G401.6 (cell line): ENCODE results near the gene TAX1BP1.
"Not testable (repeated sequence)": the region's sequence is repeated elsewhere in the genome, so short reads cannot be mapped to it uniquely, and the experiment has no call there.

Source experiments
- FAIRE-seq: peaks from 2 replicates; lab custom pipeline; 2012; peaks lifted over from hg19 to GRCh38; lab: Jason Lieb, UNC

The TAX1BP1 gene

DNA sequence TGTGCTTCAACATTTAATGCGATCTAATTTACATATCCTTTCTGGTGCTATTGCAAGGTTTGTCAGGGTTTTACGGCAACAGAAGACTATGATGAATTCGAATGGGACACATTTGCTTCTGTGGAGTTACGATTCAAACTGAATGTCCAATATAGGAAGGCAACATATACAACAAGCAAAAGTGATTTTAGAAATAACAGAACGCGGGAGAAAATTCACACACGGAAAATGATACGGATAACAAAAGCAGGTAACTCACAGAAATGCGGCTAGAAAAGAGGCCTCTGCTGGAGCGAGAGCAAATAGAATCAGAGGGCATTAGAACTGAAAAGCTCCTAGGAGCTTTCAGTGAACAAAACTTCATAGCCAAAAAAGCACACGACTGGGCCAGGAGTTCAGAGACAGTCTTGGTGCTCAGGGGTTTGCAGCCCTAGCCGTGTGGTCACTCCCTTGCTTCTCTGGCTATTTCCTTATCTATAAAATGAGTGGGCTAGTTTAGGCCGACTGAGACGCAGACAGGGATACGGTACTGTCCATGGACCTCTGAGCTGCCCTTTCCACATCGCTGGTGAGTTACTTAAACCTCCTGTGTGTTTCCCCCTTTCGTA lies 557 bp upstream of the TAX1BP1 start:
- FAIRE-seq = peak; percentile 27

DNA sequence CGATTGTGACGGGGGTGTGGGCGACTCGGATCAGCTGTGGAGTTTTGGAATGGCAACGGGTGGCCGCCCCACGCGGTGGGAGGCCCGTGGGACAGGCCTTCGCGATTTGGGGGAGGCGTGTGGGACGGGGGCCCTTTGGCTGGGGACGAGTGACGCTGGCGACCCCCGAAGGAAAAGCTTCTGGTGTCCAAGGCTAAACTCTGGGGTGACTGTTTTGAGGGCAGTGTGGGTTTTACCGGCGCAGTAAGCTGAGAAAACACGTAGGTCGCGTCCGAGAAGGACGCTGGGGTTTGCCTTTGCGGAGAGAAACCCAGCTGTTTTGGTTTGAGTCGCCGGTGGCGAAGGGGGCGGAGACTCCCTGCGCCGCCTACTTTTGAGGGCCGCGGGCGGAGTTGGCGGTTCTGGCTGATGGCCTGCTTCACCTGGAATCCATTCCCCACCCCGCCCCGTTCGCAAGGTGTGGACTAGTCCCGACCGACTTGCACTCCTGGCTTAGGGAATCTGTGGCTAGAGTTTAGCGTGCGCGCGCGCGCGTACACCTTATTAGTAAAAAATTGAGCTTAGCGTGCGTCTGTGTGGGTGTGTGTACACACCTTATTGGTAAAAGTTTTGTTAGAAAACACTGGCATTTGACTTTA lies 606 bp downstream of the TAX1BP1 start:
- FAIRE-seq = peak; percentile 86

DNA sequence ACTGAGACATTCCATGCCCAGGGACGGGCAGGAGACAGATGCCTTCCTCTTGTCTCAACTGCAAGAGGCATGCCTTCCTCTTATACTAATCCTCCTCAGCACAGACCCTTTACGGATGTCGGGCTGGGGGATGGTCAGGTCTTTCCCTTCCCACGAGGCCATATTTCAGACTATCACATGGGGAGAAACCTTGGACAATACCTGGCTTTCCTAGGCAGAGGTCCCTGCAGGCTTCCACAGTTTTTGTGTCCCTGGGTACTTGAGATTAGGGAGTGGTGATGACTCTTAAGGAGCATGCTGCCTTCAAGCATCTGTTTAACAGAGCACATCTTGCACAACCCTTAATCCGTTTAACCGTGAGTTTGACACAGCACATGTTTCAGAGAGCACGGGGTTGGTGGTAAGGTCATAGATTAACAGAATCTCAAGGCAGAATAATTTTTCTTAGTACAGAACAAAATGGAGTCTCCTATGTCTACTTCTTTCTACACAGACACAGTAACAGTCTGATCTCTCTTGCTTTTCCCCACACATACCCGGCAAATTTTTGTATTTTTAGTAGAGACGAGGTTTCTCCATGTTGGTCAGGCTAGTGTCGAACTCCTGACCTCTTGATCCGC lies 2.2 kb downstream of the TAX1BP1 start:
- FAIRE-seq = not testable (repeated sequence)

DNA sequence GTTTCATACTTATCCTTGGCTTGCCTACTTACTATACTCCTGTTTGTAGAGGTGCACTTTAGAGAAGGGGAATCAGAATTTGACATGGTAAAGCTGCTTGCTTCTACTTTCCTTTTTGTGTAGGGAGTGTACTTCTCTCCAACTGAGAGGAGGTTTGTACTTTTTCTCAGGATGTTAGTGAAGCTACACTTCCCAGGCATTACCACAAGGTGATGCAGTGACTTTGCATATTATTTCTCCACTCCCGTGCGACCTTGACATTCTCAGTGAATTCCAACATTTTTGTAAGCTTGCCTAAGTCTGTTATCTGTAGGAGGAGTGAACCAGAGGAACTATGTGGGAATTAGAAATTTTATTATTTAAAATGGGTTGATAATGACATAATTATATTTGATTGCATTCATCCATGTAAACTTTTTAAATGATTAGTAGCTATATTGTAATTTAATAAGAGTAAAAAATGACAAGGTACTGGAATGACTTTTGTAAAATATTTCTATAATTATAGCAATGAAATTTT lies 5.2 kb downstream of the TAX1BP1 start:
- FAIRE-seq = peak; percentile 96

DNA sequence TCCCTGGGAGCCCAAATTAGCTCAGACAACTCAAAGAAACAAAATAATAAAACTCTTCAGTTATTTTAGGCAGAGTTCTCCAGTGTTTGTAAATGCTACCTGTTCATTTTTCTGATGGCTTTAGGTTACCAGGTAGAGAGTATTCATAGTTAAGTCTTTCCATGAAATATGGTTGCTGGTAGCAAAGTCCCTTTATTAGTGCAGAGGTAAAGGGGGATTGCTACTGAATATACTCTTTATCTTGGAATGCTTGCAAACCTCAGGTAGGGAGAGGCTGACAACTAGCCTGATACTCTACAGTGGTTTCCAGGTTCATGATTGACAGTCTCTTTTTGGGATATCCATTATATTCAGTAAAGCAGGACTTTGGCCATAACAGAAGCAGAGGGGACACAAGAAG lies 6.5 kb downstream of the TAX1BP1 start:
- FAIRE-seq = no peak

DNA sequence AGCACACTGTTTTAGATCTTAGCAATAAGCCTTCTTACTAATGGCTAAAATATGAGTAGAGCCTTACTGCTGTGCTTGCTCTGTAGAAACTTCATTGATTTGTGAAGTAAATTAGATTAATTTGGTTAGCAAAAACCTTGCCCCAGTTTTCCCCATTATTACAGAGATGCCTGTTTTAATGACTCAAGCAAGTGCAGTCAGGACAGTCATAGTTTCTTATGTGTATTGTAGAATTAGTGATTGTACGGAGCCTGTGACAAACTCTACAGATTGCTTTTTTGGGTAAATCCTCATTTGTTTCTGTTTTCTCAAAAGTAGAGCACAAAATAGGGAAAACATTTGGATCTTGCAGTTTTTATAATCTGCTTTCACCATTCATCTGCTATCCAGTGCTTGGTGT lies 7.0 kb downstream of the TAX1BP1 start:
- no peak for FAIRE-seq

DNA sequence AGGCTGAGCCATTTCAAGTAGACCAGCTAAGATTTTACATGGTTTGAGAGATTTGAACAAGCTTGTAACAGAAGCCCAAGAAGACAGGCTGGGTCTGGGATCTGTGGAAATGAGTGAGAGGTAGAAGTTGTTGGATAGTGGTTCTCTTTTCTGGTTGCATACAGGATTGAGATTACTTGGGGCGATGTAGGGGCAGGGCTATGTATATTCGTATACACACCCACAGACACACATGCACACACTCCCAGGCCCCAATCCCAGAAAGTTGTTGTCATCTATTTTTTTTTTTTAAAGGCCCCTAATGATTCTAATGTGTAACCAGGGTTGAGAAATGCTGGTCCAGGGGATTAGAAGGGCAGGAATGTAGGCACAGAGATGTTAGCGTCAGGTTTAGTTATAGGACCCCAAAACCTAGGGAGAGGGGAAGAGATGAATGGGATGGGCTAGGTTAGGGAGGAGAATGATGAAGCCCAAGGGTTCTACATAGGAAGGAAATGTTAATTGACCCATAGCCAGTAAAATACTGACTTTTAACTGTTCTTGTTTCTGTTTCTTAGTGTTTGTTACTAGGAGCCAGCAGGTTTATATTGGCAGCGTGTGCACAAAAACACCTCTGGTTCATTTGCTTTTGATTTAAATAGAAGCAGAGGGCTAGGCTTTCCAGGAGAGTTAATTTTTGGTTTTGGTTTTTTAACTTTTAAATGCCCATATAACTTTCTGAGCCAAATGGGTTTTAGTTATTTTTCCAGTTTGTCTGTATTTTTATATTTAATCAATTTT lies 7.8 kb downstream of the TAX1BP1 start:
- FAIRE-seq = no peak

DNA sequence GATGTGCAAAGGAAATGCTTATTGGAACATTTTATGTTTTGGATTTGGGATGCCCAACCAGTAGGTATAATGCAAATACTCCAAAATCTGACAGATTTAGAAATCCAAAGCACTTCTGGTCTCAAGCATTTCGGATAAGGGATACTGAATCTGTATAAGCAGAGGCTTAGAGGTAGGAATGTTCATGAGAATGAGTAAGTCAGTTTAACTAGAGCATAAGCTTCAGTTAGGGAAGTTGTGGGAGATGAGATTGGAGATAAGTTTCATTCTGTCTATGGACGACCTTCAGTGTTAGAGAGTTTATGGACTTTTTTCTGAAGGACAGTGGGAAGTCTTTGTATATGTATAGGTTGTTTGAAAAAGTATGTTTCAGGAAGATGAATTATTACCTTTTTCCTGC lies 10.4 kb downstream of the TAX1BP1 start:
- FAIRE-seq = no peak

DNA sequence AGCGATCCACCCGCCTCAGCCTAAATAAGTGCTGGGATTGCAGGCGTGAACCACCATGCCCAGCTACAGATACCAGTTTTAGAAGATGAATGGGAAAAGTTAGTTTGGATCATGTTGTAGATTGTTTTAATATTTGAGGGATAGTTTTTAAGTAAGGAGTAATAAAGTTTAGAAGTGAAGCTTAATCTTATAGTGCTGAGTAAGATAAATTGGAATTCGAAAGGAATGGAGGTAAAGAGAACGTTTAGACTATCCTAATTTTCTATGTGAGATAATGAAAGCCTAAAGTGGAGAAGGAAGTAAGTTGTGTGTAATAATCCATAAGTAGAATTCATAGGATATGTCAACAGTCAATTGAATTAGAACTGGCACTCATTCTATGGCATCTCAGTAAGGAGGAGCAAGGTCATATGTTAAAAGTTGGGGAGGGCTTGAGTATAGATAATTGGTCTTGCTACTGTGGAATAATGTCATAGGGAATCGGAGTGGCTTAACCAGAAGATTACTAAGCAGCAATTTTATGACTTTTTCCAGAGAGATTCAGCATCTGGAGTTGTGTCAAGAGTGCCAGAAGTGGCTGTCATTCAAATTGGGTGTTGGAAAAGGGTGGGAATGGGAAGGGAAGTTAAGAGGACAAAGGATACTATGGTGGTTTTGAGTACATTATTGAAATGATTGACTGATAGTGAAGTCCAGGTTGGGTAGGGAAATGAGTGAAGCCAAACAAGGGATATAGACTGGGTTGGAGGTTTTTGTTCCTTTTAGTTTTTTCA lies 12.1 kb downstream of the TAX1BP1 start:
- no peak for FAIRE-seq

DNA sequence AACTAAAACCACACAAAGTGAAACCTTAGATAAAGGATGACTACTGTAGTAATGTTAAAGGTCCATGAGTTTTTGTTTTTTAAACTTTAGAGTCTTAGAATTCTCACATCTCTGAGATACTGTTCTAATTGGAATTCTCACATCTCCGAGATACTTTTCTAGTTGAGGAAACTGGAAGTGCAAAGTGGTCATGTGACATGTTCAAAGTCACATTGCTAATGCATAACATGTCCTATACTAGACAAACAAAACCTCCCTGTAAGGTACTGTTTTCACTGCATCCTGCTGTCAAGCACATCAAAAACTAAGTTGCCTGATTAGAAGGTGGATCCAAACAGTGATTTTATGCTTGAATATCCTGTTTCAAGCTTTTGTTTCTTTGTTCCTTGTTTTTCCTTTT lies 13.9 kb downstream of the TAX1BP1 start:
- no peak for FAIRE-seq

DNA sequence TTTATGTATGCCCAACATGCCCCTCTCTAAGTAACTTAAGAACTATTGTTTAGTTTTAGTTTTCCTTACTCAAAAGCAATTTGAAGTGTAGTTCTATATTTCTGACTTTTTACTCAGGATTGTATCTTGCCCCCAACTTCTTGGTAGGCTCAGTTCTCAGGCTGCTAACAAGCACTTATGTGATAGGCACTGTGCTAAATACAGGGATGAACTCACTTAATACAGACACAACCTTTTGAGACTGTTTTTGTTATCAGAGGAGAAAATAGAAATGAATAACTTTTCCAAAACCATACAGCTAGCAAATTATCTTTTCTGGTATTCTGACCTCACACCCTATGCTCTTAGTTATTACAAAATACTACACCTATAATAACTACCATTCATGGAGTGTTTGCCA lies 16.3 kb downstream of the TAX1BP1 start:
- FAIRE-seq = no peak

DNA sequence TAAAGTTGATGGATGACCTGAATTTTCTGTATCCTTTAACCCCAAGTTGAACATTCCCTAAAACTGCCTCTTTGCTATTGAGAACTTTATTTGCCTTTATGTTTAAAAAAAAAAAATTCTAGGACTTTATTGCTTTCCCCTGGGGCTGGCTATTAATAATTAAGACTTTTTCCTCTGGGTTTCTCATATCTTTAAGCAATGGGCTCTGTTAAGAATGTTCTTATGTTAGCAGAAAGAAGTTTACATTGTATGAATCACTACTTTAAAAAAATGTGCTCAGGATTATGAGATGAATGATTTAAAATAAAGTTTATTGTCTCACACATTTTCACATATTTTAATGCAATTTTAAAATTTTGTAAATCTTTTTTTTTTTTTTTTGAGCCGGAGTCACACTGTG lies 19.5 kb downstream of the TAX1BP1 start:
- peak; percentile 45 for FAIRE-seq

DNA sequence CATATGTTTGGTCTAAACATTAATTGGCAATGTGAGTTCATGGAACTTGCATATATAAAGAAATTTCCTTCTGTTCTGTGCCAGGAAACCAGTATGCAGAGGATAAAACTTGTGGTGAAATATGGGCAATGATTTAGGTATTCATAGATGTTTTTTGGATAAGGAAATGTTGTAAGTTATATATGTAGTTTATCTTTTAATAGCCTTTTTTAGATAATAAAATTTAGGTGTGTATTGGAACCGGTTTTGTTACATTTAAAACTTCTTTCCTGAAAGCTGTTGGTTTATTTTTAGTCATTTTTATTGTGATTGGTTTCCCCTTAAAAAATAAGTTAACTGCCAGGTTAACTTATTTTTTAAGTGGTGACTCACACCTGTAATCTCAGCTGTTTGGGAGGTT lies 22.1 kb downstream of the TAX1BP1 start:
- FAIRE-seq = peak; percentile 46

DNA sequence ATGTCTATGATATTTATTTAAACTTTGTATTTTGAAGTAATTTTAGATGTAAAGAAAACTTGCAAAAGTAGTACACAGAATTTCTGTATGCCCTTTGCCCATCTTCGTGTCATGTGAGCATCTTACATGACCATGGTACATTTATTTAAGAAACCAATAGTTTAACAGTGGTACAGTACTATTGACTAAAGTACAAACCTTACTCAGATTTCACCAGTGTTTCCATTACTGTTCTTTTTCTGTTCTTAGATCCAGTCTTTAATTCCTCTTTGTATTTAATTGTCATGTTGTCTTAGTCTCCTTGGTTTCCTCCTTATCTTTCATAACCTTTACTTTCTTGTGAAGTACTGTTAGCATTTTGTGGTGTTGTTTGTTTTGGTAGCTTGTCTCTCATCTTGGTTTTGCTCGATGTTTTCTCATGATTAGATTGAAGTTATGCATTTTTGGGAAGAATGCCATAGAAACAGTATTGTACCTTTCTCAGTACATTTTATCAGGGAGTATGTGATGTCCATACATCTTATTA lies 24.1 kb downstream of the TAX1BP1 start:
- peak; percentile 53 for FAIRE-seq

DNA sequence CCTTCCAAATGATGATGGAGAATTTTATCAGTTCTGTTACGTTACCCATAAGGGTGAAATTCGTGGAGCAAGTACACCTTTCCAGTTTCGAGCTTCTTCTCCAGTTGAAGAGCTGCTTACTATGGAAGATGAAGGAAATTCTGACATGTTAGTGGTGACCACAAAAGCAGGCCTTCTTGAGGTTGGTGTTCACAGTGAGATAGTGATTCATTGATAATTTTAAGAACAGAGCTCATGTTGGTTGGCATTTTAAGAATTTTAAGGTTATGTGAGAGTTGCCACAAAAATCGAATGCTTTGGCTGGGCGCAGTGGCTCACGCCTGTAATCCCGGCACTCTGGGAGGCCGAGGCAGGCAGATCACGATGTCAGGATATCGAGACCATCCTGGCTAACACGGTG lies 25.9 kb downstream of the TAX1BP1 start:
- FAIRE-seq = no peak

DNA sequence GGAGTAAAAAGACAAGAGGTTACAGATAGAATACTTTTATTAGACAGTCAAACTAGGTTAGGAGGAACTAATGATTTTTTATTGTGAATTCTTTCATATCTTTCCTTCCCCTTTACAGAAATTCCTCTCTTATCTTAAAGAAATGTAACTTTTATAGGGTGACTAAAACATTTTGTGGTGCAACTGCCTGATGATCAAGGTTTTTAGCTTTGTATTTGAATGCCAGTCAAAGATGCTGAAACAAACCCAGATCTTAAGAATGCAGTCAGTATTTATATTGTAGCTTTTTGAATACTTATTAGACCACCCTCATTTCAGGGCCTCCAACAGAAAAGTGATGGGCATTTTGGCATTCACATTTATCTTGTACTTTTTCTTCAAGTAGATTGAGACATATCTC lies 27.4 kb downstream of the TAX1BP1 start:
- FAIRE-seq = no peak

DNA sequence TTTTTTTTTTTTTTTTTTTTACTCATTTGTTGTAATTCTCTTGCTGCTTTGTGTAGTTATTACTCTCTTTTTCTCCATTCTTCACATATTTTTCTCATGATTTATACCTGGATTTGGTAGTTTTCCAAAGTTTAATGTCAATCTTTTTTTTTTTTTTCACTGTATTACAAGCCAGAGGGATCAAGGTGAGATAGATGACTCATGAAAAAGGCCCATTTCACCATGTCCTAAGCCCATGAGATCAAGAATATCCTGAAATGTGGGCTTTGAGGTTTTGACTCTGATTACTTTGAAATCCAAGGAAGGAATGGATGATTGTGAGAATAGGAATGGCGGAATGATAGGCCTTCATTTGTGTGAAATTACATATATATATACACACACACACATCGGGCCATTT lies 31.1 kb downstream of the TAX1BP1 start:
- peak; percentile 27 for FAIRE-seq

DNA sequence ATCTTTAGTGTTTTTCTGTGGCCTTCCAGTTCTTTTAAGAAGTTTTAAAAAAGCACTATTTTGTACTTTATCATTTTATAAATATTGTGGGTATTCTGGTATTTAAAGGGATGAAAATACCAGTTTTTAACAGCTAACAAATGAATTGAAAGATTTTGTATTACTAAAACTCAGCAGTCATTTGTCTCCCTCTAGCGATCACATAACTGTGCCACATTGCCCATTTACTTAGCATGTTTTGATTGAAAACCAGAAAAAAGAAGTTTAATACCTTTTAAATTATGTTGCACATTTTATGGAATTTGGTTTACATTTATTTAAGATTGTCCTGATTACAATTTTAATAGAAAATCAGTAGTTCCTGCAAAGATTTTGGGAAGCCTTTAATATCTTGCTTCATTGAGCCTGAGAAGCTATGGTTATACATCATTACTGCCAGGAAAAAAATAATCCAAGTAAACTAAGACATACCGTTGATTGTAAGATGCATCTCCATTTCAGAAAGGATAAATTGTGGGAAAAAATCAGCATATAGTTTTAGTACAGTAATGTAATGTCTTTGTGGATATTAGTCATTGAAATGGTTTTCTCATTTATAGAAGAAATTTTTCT lies 34.9 kb downstream of the TAX1BP1 start:
- peak; percentile 99 for FAIRE-seq

DNA sequence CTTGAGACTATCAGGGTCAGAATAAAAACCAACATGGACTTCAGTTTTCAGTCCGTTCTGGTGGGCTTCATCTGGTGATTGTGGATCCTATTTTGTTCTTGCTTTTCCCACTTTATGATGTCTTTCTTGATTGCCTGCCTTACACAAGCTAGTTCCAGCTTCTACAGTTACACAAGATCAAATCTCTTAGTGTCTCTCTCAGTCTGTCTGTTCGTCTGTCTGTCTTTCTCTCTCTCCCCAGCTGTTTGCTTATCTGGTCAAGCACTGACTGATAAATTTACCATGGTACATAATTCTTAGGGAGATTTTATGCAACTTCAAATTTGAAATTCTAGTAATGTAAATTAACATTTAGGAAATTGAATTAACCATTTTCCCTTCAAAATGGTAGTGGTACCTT lies 35.8 kb downstream of the TAX1BP1 start:
- FAIRE-seq = no peak

DNA sequence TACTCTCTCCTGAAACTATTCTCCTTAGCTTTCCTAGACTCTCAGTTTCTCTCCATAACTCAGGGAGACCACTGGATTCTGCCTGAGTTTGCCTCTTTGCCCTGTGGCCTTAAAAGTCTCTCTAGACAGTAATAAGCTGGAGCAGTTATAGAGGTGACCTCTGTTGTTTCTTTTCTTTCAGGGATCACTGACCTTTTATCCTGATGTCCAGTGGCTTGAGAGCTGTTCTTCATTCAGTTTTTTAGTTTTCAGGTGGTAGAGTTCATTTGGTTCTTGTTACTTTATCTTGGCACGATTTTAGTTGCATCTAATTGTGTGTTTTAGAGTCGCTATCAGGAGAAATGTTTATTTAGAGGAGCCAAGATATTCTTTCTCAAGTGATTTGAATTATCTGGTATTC lies 37.7 kb downstream of the TAX1BP1 start:
- FAIRE-seq = no peak

DNA sequence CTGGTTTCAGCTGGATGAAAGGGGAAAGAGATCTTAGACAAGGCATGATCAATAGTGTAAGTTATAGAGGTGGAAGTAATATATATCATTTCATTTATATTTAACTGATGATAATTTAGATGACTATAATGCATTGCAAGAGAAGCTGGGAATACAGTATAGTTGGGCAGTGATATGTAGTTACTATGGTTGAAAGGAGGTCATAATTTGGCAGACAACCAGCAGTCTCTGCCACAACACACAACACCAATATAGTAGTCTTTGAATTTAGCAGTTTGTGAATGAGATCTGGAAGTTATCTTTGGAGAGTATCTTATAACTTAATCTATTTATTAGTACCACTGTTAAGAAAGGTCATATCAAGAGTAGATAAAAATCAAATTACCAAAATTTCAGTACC lies 39.9 kb downstream of the TAX1BP1 start:
- FAIRE-seq = no peak

DNA sequence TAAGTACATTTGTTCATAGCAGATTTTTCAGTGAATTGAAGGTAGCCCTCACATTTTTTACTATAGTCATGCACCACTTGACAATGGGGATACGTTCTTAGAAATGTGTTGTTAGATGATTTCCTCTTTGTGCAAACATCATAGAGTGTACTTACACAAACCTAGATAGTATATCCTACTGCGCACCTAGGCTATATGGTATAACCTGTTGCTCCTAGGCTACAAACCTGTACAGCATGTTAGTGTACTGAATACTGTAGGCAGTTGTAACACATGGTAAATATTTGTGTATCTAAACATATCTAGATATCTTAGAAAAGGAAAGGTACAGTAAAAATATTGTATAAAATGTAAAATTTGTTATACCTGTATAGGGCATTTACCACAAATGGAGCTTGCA lies 41.2 kb downstream of the TAX1BP1 start:
- FAIRE-seq = no peak
